Activated naive CD8-positive, alpha-beta T cell (primary cell): ENCODE results near the gene KPTN.

Experiments
- H3K27ac Mint-ChIP-seq: one replicate; pipeline ENCODE4 v1.8.0; 2021; ENCODE audit warnings: mixed read lengths
- H3K27me3 Mint-ChIP-seq: one replicate; pipeline ENCODE4 v1.8.0; 2021; ENCODE audit warnings: mixed read lengths
- H3K36me3 Mint-ChIP-seq: one replicate; pipeline ENCODE4 v1.8.0; 2021; ENCODE audit warnings: mixed read lengths
- H3K4me1 Mint-ChIP-seq: one replicate; pipeline ENCODE4 v1.8.0; 2021; ENCODE audit warnings: low read depth, mixed read lengths
- H3K4me3 Mint-ChIP-seq: one replicate; pipeline ENCODE4 v1.8.0; 2021; ENCODE audit warnings: mild to moderate bottlenecking, mixed read lengths
- H3K9me3 Mint-ChIP-seq: one replicate; pipeline ENCODE4 v1.8.0; 2021; ENCODE audit warnings: low read depth, mixed read lengths

Gene KPTN

GRCh38 chr19:47430041-47430802, 53.8 kb downstream of the KPTN start:
- Mint-ChIP-seq H3K27ac (no peak overlapping the region), H3K36me3 (no peaks in the 10 kb centered on the region), H3K9me3 (no peaks in the 10 kb centered on the region), H3K4me1 (peaks cover 10% of the 10 kb centered on the region), H3K27me3 (peaks cover 11% of the 10 kb centered on the region), H3K4me3 (peak overlapping the region; percentile 47)

- H3K9me3 Mint-ChIP-seq, result no peaks in the 10 kb centered on the region
- peak overlapping the region; percentile 17 for H3K4me3 Mint-ChIP-seq
- H3K27me3 Mint-ChIP-seq, result peaks cover 14% of the 10 kb centered on the region
- H3K36me3 Mint-ChIP-seq, result no peaks in the 10 kb centered on the region
- peaks cover 9% of the 10 kb centered on the region for H3K4me1 Mint-ChIP-seq
- H3K27ac Mint-ChIP-seq, result no peak overlapping the region
Measured at GRCh38 chr19:47429140-47429793, 54.8 kb downstream of the KPTN start.

- H3K9me3 Mint-ChIP-seq, result no peaks in the 10 kb centered on the region
- no peaks in the 10 kb centered on the region for H3K36me3 Mint-ChIP-seq
- peaks cover 9% of the 10 kb centered on the region for H3K4me1 Mint-ChIP-seq
- H3K27ac Mint-ChIP-seq, result no peak overlapping the region
- peaks cover 18% of the 10 kb centered on the region for H3K27me3 Mint-ChIP-seq
- H3K4me3 Mint-ChIP-seq, result no peak overlapping the region
Measured at GRCh38 chr19:47428177-47428894, 55.7 kb downstream of the KPTN start.

- Mint-ChIP-seq H3K9me3 (no peaks in the 10 kb centered on the region), H3K4me1 (peaks cover 13% of the 10 kb centered on the region), H3K27ac (no peak overlapping the region), H3K27me3 (peaks cover 25% of the 10 kb centered on the region), H3K4me3 (no peak overlapping the region), H3K36me3 (no peaks in the 10 kb centered on the region)
Measured at GRCh38 chr19:47427241-47428176, 56.5 kb downstream of the KPTN start.
